Activated CD8-positive, alpha-beta T cell treated with anti-CD3 and anti-CD28 coated beads for 36 hours (primary cell): ENCODE measurements around the gene LIPE. TPM values are rescaled to one million over a fixed set of nuclear protein-coding genes. Genes with fewer than 3 reads are reported as not detected.
"Not testable (repeated sequence)": the region's sequence is repeated elsewhere in the genome, so short reads cannot be mapped to it uniquely, and the experiment has no call there.

Experiments
- ATAC-seq: fragments of 200-7000 bp; cut with Tn5 transposase; one replicate; pipeline ENCODE4 v1.10.0; 2021; ENCODE audit warnings: mild to moderate bottlenecking, moderate library complexity
- CTCF ChIA-PET: fragments of 350-600 bp; sonication (Branson Sonifier 250); formaldehyde crosslinking; loops from one replicate; lab custom pipeline; 2021; ENCODE audit warnings: antibody characterized with exemption; lab: Charles Lee
- POLR2A ChIA-PET: fragments of 350-600 bp; sonication (Branson Sonifier 250); formaldehyde crosslinking; loops from one replicate; lab custom pipeline; 2021; ENCODE audit warnings: antibody characterized with exemption; lab: Charles Lee
- DNase-seq: peaks from one replicate; pipeline ENCODE4 v3.0.0-alpha.2; 2020
- H3K27ac Mint-ChIP-seq: one replicate; pipeline ENCODE4 v1.8.0; 2021; ENCODE audit warnings: mild to moderate bottlenecking, mixed read lengths
- H3K27me3 Mint-ChIP-seq: one replicate; pipeline ENCODE4 v1.8.0; 2021; ENCODE audit warnings: mixed read lengths
- H3K36me3 Mint-ChIP-seq: one replicate; pipeline ENCODE4 v1.8.0; 2021; ENCODE audit warnings: low read depth, mixed read lengths
- H3K4me1 Mint-ChIP-seq: one replicate; pipeline ENCODE4 v1.8.0; 2021; ENCODE audit warnings: low read depth, mixed read lengths
- H3K4me3 Mint-ChIP-seq: one replicate; pipeline ENCODE4 v1.8.0; 2021; ENCODE audit warnings: mild to moderate bottlenecking, moderate library complexity, mixed read lengths
- H3K9me3 Mint-ChIP-seq: one replicate; pipeline ENCODE4 v1.8.0; 2021; ENCODE audit warnings: mixed read lengths
- intact Hi-C: fragments of 100-400 bp; cut with micrococcal nuclease; formaldehyde crosslinking; loops from one replicate; pipeline ENCODE4 v1.10.0; 2022
- total RNA-seq, 2 experiments: library from RNA; stranded (reverse); gene quantifications; one replicate each; pipeline ENCODE4 v1.2.3, GENCODE V29; 2021
- TF ChIP-seq, protein P1 (sequence below): fragments of 200-600 bp; IDR thresholded peaks from one replicate; pipeline ENCODE4 v1.8.0; 2022; ENCODE audit warnings: antibody characterized with exemption, mild to moderate bottlenecking

LIPE gene
- total RNA-seq, 2 experiments from 2014 or later = 28.4 to 34.3 TPM

DNA sequence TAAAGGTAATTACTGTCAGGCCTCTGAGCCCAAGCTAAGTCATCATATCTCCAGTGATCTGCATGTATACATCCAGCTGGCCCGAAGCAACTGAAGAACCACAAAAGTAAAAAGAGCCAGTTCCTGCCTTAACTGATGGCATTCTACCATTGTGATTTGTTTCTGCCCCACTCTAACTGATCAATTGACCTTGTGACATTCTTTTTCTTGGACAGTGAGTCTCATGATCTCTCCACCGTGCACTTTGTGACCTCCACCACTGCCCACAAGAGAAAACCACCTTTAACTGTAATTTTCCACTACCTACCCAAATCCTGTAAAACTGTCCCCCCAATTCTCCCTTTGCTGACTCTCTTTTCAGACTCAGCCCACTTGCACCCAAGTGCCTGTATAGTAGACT lies 32.7 kb upstream of the LIPE start:
- ChIA-PET POLR2A (no interaction called here), CTCF (interaction anchor here (1.2 to 1.8 kb wide), 2 partner anchors 9 to 69 kb away, joined by 4 to 6 read pairs; no protein-coding TSS in a partner anchor)
- Mint-ChIP-seq H3K27me3 (no peaks in the 10 kb centered on the region), H3K4me3 (no peak overlapping the region), H3K36me3 (no peaks in the 10 kb centered on the region), H3K4me1 (peaks cover 9% of the 10 kb centered on the region), H3K27ac (no peak overlapping the region), H3K9me3 (no peaks in the 10 kb centered on the region)
- intact Hi-C loops = no loop called here
- DNase-seq (no peak), ATAC-seq (no peak)
- TF ChIP-seq, protein P1, sequence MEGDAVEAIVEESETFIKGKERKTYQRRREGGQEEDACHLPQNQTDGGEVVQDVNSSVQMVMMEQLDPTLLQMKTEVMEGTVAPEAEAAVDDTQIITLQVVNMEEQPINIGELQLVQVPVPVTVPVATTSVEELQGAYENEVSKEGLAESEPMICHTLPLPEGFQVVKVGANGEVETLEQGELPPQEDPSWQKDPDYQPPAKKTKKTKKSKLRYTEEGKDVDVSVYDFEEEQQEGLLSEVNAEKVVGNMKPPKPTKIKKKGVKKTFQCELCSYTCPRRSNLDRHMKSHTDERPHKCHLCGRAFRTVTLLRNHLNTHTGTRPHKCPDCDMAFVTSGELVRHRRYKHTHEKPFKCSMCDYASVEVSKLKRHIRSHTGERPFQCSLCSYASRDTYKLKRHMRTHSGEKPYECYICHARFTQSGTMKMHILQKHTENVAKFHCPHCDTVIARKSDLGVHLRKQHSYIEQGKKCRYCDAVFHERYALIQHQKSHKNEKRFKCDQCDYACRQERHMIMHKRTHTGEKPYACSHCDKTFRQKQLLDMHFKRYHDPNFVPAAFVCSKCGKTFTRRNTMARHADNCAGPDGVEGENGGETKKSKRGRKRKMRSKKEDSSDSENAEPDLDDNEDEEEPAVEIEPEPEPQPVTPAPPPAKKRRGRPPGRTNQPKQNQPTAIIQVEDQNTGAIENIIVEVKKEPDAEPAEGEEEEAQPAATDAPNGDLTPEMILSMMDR = no peak

DNA sequence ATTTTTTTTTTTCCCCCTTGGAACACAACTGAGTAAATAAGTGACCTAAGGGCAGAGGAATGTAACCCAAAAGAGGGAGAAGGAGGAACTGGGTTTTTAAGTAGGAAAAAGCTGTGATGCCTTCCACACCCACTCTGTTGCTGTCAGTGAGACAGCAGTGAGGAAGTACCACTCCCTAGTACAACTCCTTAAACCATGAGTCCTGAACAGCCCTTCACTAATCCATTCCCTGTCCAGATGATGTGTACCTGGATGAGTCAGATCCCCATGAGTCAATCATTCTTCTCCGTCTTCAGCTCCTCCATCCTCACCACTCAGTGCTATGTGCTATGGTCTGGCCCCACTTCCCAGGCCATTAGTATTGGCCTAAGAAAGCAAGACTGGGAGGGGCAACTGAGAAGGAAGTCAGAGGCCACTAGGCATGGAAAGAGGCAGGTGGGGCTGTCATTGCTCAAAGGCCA lies 28.5 kb upstream of the LIPE start:
- Mint-ChIP-seq H3K27ac (no peak overlapping the region), H3K4me1 (peaks cover 16% of the 10 kb centered on the region), H3K4me3 (no peak overlapping the region), H3K27me3 (no peaks in the 10 kb centered on the region), H3K36me3 (no peaks in the 10 kb centered on the region), H3K9me3 (no peaks in the 10 kb centered on the region)
- CTCF ChIA-PET = interaction anchor here (1.0 to 2.0 kb wide), 5 partner anchors 15 to 110 kb away, joined by 3 to 24 read pairs (median 8); partner anchors contain the start of gene CEACAM1
- POLR2A ChIA-PET = interaction anchor here (1.3 kb wide), 1 partner anchor 15 kb away, joined by 8 read pairs; no protein-coding TSS in a partner anchor
- TF ChIP-seq, protein P1 = no peak
- ATAC-seq (no peak), DNase-seq (no peak)
- intact Hi-C loops = no loop called here

DNA sequence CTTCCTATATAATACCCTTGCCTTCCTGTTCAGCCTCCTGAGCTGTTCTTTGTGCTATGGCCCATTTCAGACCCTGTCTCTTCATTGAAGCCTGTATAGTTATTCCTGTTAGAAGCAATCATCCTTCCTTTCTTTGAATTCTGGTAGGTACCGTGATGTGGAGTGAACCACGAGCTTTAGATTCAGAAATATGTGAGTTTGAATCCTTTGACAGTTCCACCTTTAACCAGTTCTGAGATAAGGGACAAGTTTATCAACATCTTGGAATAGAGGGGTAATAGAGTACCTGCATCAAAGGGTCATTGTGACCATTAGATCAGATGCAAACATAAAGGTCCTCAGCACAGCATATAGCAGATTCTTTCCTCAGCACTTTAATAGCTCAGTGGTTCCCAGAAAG lies 27.9 kb upstream of the LIPE start:
- Mint-ChIP-seq H3K4me1 (peaks cover 16% of the 10 kb centered on the region), H3K27me3 (no peaks in the 10 kb centered on the region), H3K27ac (no peak overlapping the region), H3K4me3 (no peak overlapping the region), H3K36me3 (no peaks in the 10 kb centered on the region), H3K9me3 (no peaks in the 10 kb centered on the region)
- no peak for ATAC-seq
- ChIA-PET CTCF (interaction anchor here (0.9 to 2.0 kb wide), 5 partner anchors 14 to 76 kb away, joined by 3 to 24 read pairs (median 8); partner anchors contain the start of gene CEACAM1), POLR2A (interaction anchor here (1.3 kb wide), 1 partner anchor 14 kb away, joined by 8 read pairs; no protein-coding TSS in a partner anchor)
- TF ChIP-seq, protein P1 = no peak
- intact Hi-C loops = no loop called here
- no peak for DNase-seq

DNA sequence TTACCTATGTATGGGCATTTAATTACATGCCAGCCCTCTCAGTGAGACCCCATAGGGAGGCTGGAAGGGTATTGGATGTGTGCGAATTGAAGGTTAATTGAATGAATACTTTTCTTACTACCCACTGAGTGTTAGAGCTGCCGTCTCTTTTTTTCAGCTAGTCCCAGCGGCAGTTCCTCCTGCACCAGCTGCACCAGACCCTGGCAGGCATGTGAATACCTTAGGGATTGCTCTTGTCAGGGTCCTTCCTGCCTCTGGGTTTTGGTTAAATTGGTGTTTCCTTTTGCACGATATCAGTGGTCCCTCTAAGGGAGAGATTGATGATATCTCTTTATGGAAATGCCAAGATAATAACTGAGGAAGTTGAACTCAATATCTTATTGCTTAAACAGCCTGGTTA lies 25.4 kb upstream of the LIPE start:
- intact Hi-C loops = no loop called here
- H3K4me3 Mint-ChIP-seq = no peak overlapping the region
- H3K4me1 Mint-ChIP-seq = peaks cover 16% of the 10 kb centered on the region
- TF ChIP-seq, protein P1 = no peak
- H3K27ac Mint-ChIP-seq = no peak overlapping the region
- POLR2A ChIA-PET = interaction anchor here (0.6 kb wide), 1 partner anchor 1098 kb away, joined by 3 read pairs; no protein-coding TSS in a partner anchor
- DNase-seq (no peak), ATAC-seq (no peak)
- CTCF ChIA-PET = interaction anchor here (0.6 to 6.6 kb wide), 3 partner anchors 17 to 185 kb away, joined by 3 to 138 read pairs (median 3); partner anchors contain the start of gene CEACAM1
- no peaks in the 10 kb centered on the region for H3K9me3 Mint-ChIP-seq
- H3K27me3 Mint-ChIP-seq = no peaks in the 10 kb centered on the region
- H3K36me3 Mint-ChIP-seq = no peaks in the 10 kb centered on the region

DNA sequence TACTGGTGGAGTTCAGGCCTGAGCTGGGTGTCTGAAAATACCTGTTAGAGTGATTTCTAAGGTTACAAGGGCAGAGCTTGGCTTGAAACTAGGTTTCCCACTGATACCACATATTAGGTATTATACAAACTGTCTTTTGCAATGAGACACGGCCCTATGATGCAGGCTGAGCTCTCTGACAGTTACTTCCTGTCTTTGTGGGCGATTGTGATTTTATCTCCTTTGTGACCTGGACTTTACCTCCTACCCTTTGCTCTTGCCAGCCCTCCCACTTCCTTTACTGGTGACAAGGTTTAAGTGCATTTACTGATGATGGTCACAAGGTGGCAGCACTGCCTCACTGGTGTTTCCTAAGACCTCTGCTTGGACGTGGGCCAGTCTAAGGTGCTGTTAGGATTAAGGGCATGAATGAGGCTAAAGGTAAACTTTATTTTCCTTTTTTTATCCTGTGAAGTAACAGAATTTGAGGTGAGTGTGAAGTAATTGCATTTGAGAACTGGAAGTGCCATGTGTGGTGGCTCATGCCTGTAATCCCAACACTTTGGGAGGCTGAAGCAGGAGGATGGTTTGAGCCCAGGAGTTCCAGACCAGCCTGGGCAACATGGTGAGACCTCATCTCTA lies 23.2 kb upstream of the LIPE start:
- peak; percentile 97 for ATAC-seq
- Mint-ChIP-seq H3K4me3 (no peak overlapping the region), H3K36me3 (no peaks in the 10 kb centered on the region), H3K9me3 (no peaks in the 10 kb centered on the region), H3K4me1 (peaks cover 9% of the 10 kb centered on the region), H3K27ac (no peak overlapping the region), H3K27me3 (no peaks in the 10 kb centered on the region)
- DNase-seq = peak; percentile 91
- CTCF ChIA-PET = interaction anchor here (0.6 to 6.6 kb wide), 33 partner anchors 9 to 703 kb away, joined by 3 to 138 read pairs (median 5); partner anchors contain the start of genes CEACAM1 and LIPE
- intact Hi-C loops = loop anchor here (1.0 kb wide), 1 partner anchor 79 kb away; no protein-coding TSS in a partner anchor
- TF ChIP-seq, protein P1 = peak; percentile 82
- POLR2A ChIA-PET = interaction anchor here (1.0 to 1.4 kb wide), 3 partner anchors 10 to 79 kb away, joined by 3 to 5 read pairs (median 3); no protein-coding TSS in a partner anchor

DNA sequence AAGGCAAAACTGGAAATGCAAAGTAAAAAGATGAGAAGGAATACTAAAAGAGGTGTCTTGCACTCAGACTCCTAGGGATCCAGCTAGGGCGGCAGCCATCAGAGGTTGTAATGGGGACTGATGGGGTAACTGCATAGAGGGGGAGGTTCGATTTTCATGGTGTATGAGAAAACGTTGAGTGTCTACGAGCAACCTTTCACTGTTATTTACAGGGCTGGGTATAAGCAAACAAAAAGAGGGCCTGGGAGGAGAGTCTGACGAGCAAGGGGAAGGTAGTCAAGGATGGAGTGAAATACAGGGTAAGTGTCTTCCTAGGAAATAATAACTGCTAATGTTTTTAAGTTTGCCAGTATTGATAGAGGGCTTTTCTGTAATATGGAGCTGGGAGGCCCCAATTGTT lies 21.1 kb upstream of the LIPE start:
- intact Hi-C loops, H3K27ac Mint-ChIP-seq, H3K4me1 Mint-ChIP-seq, DNase-seq, H3K27me3 Mint-ChIP-seq, ATAC-seq, H3K36me3 Mint-ChIP-seq, H3K9me3 Mint-ChIP-seq, H3K4me3 Mint-ChIP-seq, POLR2A ChIA-PET: not testable (repeated sequence)
- CTCF ChIA-PET = interaction anchor here (0.8 to 6.6 kb wide), 4 partner anchors 8 to 80 kb away, joined by 3 to 138 read pairs (median 23); partner anchors contain the start of gene CEACAM1
